GM12878 (cell line): Measurements from ENCODE around the gene SLC6A12. TPM values are rescaled to one million over a fixed set of nuclear protein-coding genes. Genes with fewer than 3 reads are reported as not detected.

Source experiments
- ATAC-seq: fragments of 200-7000 bp; cut with Tn5 transposase; 3 replicates; pipeline ENCODE4 v1.9.1; 2020; ENCODE audit warnings: mild to moderate bottlenecking, moderate library complexity
- BruUV-seq: library from RNA; stranded (reverse); fragments of 400-500 nt; replicated peaks from 2 replicates; lab custom pipeline; 2021; lab: Mats Ljungman, UMichigan
- CTCF ChIA-PET: fragments of 300-600 bp; sonication (Branson Sonifier 250); formaldehyde crosslinking; extraction: SDS; loops from one replicate; lab custom pipeline; 2021; ENCODE audit warnings: inconsistent platforms; lab: Yijun Ruan, JAX
- POLR2A ChIA-PET: fragments of 350-600 bp; formaldehyde crosslinking; extraction: SDS; loops from one replicate; lab custom pipeline; 2021; ENCODE audit warnings: inconsistent platforms; lab: Charles Lee
- RAD21 ChIA-PET: fragments of 300-600 bp; sonication (Branson Sonifier 250); formaldehyde crosslinking; loops from one replicate; lab custom pipeline; 2023; ENCODE audit warnings: antibody characterized with exemption; ENCODE audit not compliant: unreplicated experiment; lab: Charles Lee
- SMC1A ChIA-PET: fragments of 300-600 bp; sonication (Branson Sonifier 250); formaldehyde crosslinking; loops from one replicate; lab custom pipeline; 2023; ENCODE audit not compliant: unreplicated experiment, uncharacterized antibody; lab: Charles Lee
- DNase-seq: peaks from one replicate; pipeline ENCODE4 v3.0.0-alpha.2; 2011; ENCODE audit warnings: low read depth, low spot score
- FAIRE-seq: peaks from 3 replicates; lab custom pipeline; 2011; peaks lifted over from hg19 to GRCh38; lab: Jason Lieb, UNC
- H2AFZ ChIP-seq: 2 replicates; pipeline ENCODE4 v1.6.0; 2011; ENCODE audit warnings: low read depth, low read length, control low read depth; ENCODE audit not compliant: control insufficient read depth
- H3K27ac ChIP-seq: 2 replicates; pipeline ENCODE4 v1.5.1; 2011; ENCODE audit warnings: control low read depth; ENCODE audit not compliant: control insufficient read depth, insufficient read depth
- H3K27me3 ChIP-seq, 2 experiments: replicated peaks in 1 of 2; 2 replicates each; pipeline versions ENCODE4 v1.6.0 to v1.6.1; 2011; ENCODE audit warnings: low read length in 1 of 2; ENCODE audit not compliant: control insufficient read depth in 2 of 2, insufficient read depth in 2 of 2
- H3K36me3 ChIP-seq, 2 experiments: 2 replicates each; pipeline ENCODE4 v1.5.1; 2011; ENCODE audit warnings: low read length in 1 of 2; ENCODE audit not compliant: control insufficient read depth in 2 of 2, insufficient read depth in 2 of 2
- H3K4me1 ChIP-seq: 2 replicates; pipeline ENCODE4 v1.6.1; 2011; ENCODE audit warnings: mild to moderate bottlenecking, low read length, moderate library complexity, mixed read lengths; ENCODE audit not compliant: control insufficient read depth, insufficient read depth
- H3K4me2 ChIP-seq: 2 replicates; pipeline ENCODE4 v1.6.0; 2011; ENCODE audit warnings: control low read depth; ENCODE audit not compliant: control insufficient read depth, insufficient read depth
- H3K4me3 ChIP-seq: fragments of 200-600 bp; sonication (generic); 2 replicates; pipeline ENCODE4 v1.5.1; 2016
- H3K79me2 ChIP-seq: 2 replicates; pipeline ENCODE4 v1.6.0; 2011; ENCODE audit warnings: low read length; ENCODE audit not compliant: control insufficient read depth, insufficient read depth
- H3K9ac ChIP-seq: 2 replicates; pipeline ENCODE4 v1.8.0; 2011; ENCODE audit warnings: low read length, control low read depth, mixed read lengths; ENCODE audit not compliant: control insufficient read depth, insufficient read depth
- H3K9me3 ChIP-seq: replicated peaks from 3 replicates; pipeline ENCODE4 v1.5.1; 2011; ENCODE audit warnings: mild to moderate bottlenecking, low read length; ENCODE audit not compliant: control insufficient read depth, insufficient read depth
- H4K20me1 ChIP-seq: 2 replicates; pipeline ENCODE4 v1.6.0; 2011; ENCODE audit not compliant: control insufficient read depth, insufficient read depth
- ATF7 ChIP-seq: fragments of 450-650 bp; IDR thresholded peaks from 2 replicates; pipeline ENCODE4 v1.6.1; 2016; ENCODE audit warnings: low read depth, mild to moderate bottlenecking
- ESRRA ChIP-seq: IDR thresholded peaks from 2 replicates; pipeline ENCODE4 v1.6.1; 2012; ENCODE audit warnings: mild to moderate bottlenecking, low read length, improper control_type of control experiment
- JUND ChIP-seq: IDR thresholded peaks from 2 replicates; pipeline ENCODE4 v1.6.1; 2012; ENCODE audit warnings: low read depth, mild to moderate bottlenecking, low read length, improper control_type of control experiment, moderate library complexity
- NFIC ChIP-seq: IDR thresholded peaks from 2 replicates; pipeline ENCODE4 v1.6.1; 2012; ENCODE audit warnings: low read depth, mild to moderate bottlenecking, inconsistent platforms, low read length, moderate library complexity
- PRDM15 ChIP-seq: fragments of 450-650 bp; formaldehyde crosslinking; IDR thresholded peaks from 2 replicates; pipeline ENCODE4 v1.4.0; 2020; ENCODE audit warnings: mild to moderate bottlenecking, moderate library complexity
- RBBP5 ChIP-seq: fragments of 200-600 bp; sonication (generic); conservative IDR thresholded peaks from 2 replicates; pipeline ENCODE4 v1.6.1; 2016
- SIX5 ChIP-seq: IDR thresholded peaks from 2 replicates; pipeline ENCODE4 v1.6.1; 2011; ENCODE audit warnings: mild to moderate bottlenecking, low read depth, low read length, moderate library complexity; ENCODE audit not compliant: severe bottlenecking
- STAT3 ChIP-seq: IDR thresholded peaks from 2 replicates; pipeline ENCODE4 v1.6.1; 2011; ENCODE audit warnings: low read depth, low read length, improper control_type of control experiment
- TCF12 ChIP-seq: IDR thresholded peaks from 2 replicates; pipeline ENCODE4 v1.6.1; 2011; ENCODE audit warnings: low read depth, mild to moderate bottlenecking, low read length
- USF1 ChIP-seq: IDR thresholded peaks from 2 replicates; pipeline ENCODE4 v1.6.1; 2011; ENCODE audit warnings: borderline replicate concordance, low read depth, mild to moderate bottlenecking, moderate library complexity, mixed read lengths, low read length; ENCODE audit not compliant: insufficient read depth; ENCODE audit errors: extremely low read length
- ZBED1 ChIP-seq: IDR thresholded peaks from 2 replicates; pipeline ENCODE4 v1.6.1; 2016; ENCODE audit warnings: borderline replicate concordance
- ZNF274 ChIP-seq: IDR thresholded peaks from one replicate; pipeline ENCODE4 v1.8.0; 2011; ENCODE audit not compliant: insufficient read length, insufficient read depth
- WGBS: methylation state at CpG from one replicate; pipeline ENCODE4 v1.1.6; 2016; ENCODE audit warnings: low lambda C conversion rate; ENCODE audit not compliant: insufficient replicate concordance, insufficient coverage; ENCODE audit errors: missing lambda C conversion rate; 5-methylcytosine and 5-hydroxymethylcytosine counted together
- in situ Hi-C: fragments of 300-500 bp; cut with MboI; formaldehyde crosslinking; loops from 9 replicates; pipeline ENCODE4 v1.14.3; 2018; ENCODE audit warnings: mixed read lengths
- intact Hi-C: fragments of 100-400 bp; cut with micrococcal nuclease; formaldehyde crosslinking; loops from one replicate; pipeline ENCODE4 v1.14.2; 2022; ENCODE audit not compliant: unreplicated experiment
- polyA plus RNA-seq, 11 experiments: library from polyadenylated mRNA; depleted of rRNA in 4 of 11; unstranded in 6 of 11; stranded (reverse) in 5 of 11; fragments of >200 nt; fragmentation: Nextera tagmentation in 4 of 11; fragmentation: Illumina TruSeq in 1 of 11; extraction: Ambion mirVana in 4 of 11; extraction: Trizol in 1 of 11; gene quantifications; 1 replicate in 1 of 11; 2 replicates in 10 of 11; pipeline versions ENCODE4 v1.2.1 to v1.2.3, GENCODE V29; 2011 to 2016; ENCODE audit warnings: inconsistent platforms in 2 of 11, missing spikeins in 2 of 11, low read depth in 1 of 11
- total RNA-seq, 4 experiments: library from RNA; depleted of rRNA in 3 of 4; stranded (reverse); fragments of >200 nt in 3 of 4; fragmentation: Illumina TruSeq in 1 of 4; extraction: Trizol in 1 of 4; gene quantifications; 2 replicates each; pipeline versions ENCODE4 v1.2.1 to v1.2.3, GENCODE V29; 2013 to 2021
- TF ChIP-seq, protein P1 (sequence below), 3 experiments: IDR thresholded peaks in 2 of 3; conservative IDR thresholded peaks in 1 of 3; 2 replicates each; pipeline ENCODE4 v1.5.1; 2011; ENCODE audit warnings: low read depth in 3 of 3, low read length in 3 of 3, mild to moderate bottlenecking in 3 of 3, control low read depth in 2 of 3, moderate library complexity in 2 of 3, inconsistent platforms in 1 of 3, mixed read lengths in 1 of 3; ENCODE audit not compliant: control insufficient read depth in 2 of 3, insufficient read depth in 1 of 3; ENCODE audit errors: extremely low read depth in 1 of 3

The SLC6A12 gene
- total and polyA plus RNA-seq, 10 of the 15 experiments (the other 5 are each of a cell fraction or from before 2014, with no cell fraction given): 0.06 to 0.11 (median 0.07) TPM; not detected in 7

DNA sequence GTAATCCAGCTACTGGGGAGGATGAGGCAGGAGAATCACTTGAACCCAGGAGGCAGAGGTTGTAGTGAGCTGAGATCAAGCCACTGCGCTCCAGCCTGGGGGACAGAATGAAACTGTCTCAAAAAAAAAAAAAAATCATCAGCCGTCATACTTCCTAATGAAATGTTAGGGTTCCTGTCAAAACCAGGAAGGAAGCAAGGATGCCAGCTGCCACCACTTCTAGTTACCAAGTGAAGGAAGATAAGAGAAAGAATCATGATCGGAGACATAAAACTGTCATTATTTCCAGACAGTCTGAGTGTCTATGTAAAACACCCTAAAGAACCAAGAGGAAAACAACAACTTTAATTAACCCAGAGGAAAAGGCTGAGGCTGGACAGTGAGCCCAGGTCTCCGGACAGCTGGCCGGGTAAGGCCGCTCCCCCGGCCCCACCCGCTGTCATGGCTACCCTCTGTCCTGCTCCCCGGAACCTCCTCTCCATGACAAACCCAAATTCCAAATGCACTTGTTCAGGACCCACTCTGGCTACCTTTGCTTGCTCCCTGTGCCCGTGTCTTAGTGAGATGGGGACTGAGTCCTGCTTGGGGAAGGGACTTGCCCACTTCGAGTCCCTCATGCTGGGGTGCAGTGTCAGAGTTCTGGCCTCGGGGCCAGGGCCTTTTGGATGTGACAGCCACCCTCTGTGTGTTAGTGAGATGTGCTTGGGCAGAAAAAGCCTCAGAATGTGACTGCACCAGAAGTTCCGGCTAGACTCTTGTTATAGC, 29.0 kb downstream of the SLC6A12 start (continued):
- TF ChIP-seq ESRRA: no peak
- TF ChIP-seq STAT3: no peak
- no peak for TF ChIP-seq ZBED1
- TF ChIP-seq, all 136 proteins: peak for 0

DNA sequence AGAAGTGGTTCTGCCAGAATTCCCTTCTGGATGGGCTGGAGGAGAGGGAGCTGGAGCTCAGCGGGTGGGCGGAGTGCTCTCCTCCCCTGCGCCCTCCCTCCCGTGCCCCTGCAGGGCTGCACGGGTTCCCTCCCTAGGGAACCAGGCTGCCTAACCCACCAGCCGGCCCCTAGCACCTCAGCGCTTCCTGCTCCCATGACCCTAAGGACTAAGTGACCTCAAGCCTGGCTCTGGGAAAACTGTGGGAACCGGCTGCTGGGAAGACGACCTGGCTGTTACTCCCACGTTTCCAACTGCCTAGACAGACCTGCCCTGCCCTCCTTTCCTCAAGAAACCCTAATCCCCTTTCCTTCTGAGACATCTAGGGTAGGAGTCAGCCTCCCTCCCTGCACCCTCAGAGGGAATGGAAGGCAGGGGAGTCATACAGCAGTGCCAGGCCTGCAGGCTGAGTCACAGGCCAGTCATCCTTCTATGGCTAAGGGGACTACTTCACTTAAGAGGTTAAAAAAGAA, 31.5 kb downstream of the SLC6A12 start:
- CTCF ChIA-PET: no interaction called here
- H3K4me2 ChIP-seq: no peak overlapping the region
- no peaks in the 10 kb centered on the region for H3K36me3 ChIP-seq
- no peak overlapping the region for H3K4me3 ChIP-seq
- no peaks in the 10 kb centered on the region; a peak in 1 of 4 replicates for H3K27me3 ChIP-seq
- H2AFZ ChIP-seq: no peak overlapping the region
- BruUV-seq: no TSS peak
- 47% methylated on average over 10 of the region's 10 CpGs for WGBS
- SMC1A ChIA-PET: no interaction called here
- POLR2A ChIA-PET: no interaction called here
- ATAC-seq (no peak), DNase-seq (no peak), FAIRE-seq (no peak)
- H4K20me1 ChIP-seq: no peaks in the 10 kb centered on the region
- no peak overlapping the region for H3K27ac ChIP-seq
- no peak overlapping the region for H3K9ac ChIP-seq
- RAD21 ChIA-PET: no interaction called here
- in situ Hi-C loops (no loop called here), intact Hi-C loops (no loop called here)
- no peaks in the 10 kb centered on the region for H3K79me2 ChIP-seq
- H3K4me1 ChIP-seq: peaks cover 5% of the 10 kb centered on the region
- H3K9me3 ChIP-seq: no peaks in the 10 kb centered on the region
- TF ChIP-seq TCF12 (no peak), NFIC (no peak), SIX5 (no peak), ZNF274 (no peak), ATF7 (no peak), RBBP5 (no peak), JUND (no peak), PRDM15 (CRISPR knock-in tag) (no peak), USF1 (no peak)
- TF ChIP-seq, protein P1, sequence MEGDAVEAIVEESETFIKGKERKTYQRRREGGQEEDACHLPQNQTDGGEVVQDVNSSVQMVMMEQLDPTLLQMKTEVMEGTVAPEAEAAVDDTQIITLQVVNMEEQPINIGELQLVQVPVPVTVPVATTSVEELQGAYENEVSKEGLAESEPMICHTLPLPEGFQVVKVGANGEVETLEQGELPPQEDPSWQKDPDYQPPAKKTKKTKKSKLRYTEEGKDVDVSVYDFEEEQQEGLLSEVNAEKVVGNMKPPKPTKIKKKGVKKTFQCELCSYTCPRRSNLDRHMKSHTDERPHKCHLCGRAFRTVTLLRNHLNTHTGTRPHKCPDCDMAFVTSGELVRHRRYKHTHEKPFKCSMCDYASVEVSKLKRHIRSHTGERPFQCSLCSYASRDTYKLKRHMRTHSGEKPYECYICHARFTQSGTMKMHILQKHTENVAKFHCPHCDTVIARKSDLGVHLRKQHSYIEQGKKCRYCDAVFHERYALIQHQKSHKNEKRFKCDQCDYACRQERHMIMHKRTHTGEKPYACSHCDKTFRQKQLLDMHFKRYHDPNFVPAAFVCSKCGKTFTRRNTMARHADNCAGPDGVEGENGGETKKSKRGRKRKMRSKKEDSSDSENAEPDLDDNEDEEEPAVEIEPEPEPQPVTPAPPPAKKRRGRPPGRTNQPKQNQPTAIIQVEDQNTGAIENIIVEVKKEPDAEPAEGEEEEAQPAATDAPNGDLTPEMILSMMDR (IDR thresholded peaks at IDR 0.05 in 2 of 3, conservative IDR thresholded peaks at IDR 0.05 in 1 of 3; ENCODE audit: control insufficient read depth in 2 of 3, extremely low read depth in 1 of 3, insufficient read depth in 1 of 3, low read depth in 3 of 3, low read length in 3 of 3): no peak
